Fibroblast of lung (primary cell): Measurements from ENCODE around the gene PPL. TPM values are rescaled to one million over a fixed set of nuclear protein-coding genes. Genes with fewer than 3 reads are reported as not detected.
"Not testable (repeated sequence)": the region's sequence is repeated elsewhere in the genome, so short reads cannot be mapped to it uniquely, and the experiment has no call there.

Source experiments
- DNase-seq, 2 donors: peaks; one replicate each; pipeline versions ENCODE4 v3.0.0 to v3.0.0-alpha.2; 2010; ENCODE audit warnings: low read depth in 2 of 2
- H2AFZ ChIP-seq: 2 replicates; pipeline ENCODE4 v1.5.1; 2012; ENCODE audit warnings: low read length, control low read depth, inconsistent platforms
- H3K27ac ChIP-seq: 2 replicates; pipeline ENCODE4 v1.5.1; 2011; ENCODE audit warnings: low read length, control low read depth; ENCODE audit not compliant: insufficient read depth
- H3K27me3 ChIP-seq: 2 replicates; pipeline ENCODE4 v1.5.1; 2011; ENCODE audit warnings: mild to moderate bottlenecking, low read length; ENCODE audit not compliant: control insufficient read depth, insufficient read depth
- H3K36me3 ChIP-seq: 2 replicates; pipeline ENCODE4 v1.5.1; 2011; ENCODE audit warnings: low read length; ENCODE audit not compliant: control insufficient read depth, insufficient read depth
- H3K4me1 ChIP-seq: 2 replicates; pipeline ENCODE4 v1.5.1; 2011; ENCODE audit warnings: low read length; ENCODE audit not compliant: control insufficient read depth, insufficient read depth; ENCODE audit errors: extremely low read depth
- H3K4me2 ChIP-seq: 2 replicates; pipeline ENCODE4 v1.5.1; 2011; ENCODE audit warnings: low read length, control low read depth; ENCODE audit not compliant: insufficient read depth; ENCODE audit errors: extremely low read depth
- H3K4me3 ChIP-seq, 4 experiments: fragments of 200-600 bp in 1 of 4; sonication (generic) in 1 of 4; replicated peaks in 1 of 4; 2 replicates each; pipeline ENCODE4 v1.5.1; 2011 to 2016; ENCODE audit warnings: low read length in 4 of 4, low read depth in 3 of 4, mild to moderate bottlenecking in 3 of 4, control low read depth in 2 of 4, inconsistent platforms in 1 of 4, mixed read lengths in 1 of 4; ENCODE audit not compliant: insufficient read depth in 1 of 4; ENCODE audit errors: control extremely low read depth in 1 of 4
- H3K79me2 ChIP-seq: 2 replicates; pipeline ENCODE4 v1.5.1; 2012; ENCODE audit warnings: mild to moderate bottlenecking, low read length, inconsistent platforms; ENCODE audit not compliant: control insufficient read depth, insufficient read depth
- H3K9ac ChIP-seq: 2 replicates; pipeline ENCODE4 v1.5.1; 2011; ENCODE audit warnings: mild to moderate bottlenecking, low read length, control low read depth; ENCODE audit not compliant: insufficient read depth
- H3K9me3 ChIP-seq: 2 replicates; pipeline ENCODE4 v1.5.1; 2012; ENCODE audit warnings: low read depth, low read length; ENCODE audit not compliant: control insufficient read depth, insufficient read depth
- H4K20me1 ChIP-seq: 2 replicates; pipeline ENCODE4 v1.5.1; 2011; ENCODE audit warnings: low read length; ENCODE audit not compliant: control insufficient read depth, insufficient read depth; ENCODE audit errors: extremely low read depth
- EZH2 ChIP-seq: IDR thresholded peaks from 2 replicates; pipeline ENCODE4 v1.5.1; 2012; ENCODE audit warnings: low read length, control low read depth, mild to moderate bottlenecking; ENCODE audit errors: missing control alignments
- polyA plus RNA-seq, 2 donors: library from polyadenylated mRNA; depleted of rRNA in 1 of 2; stranded (reverse) in 1 of 2; unstranded in 1 of 2; fragments of >200 nt; gene quantifications; 2 replicates each; pipeline ENCODE4 v1.2.1, GENCODE V29; 2011 to 2012; ENCODE audit warnings: missing spikeins in 1 of 2
- total RNA-seq: library from RNA; depleted of rRNA; stranded (reverse); fragments of >200 nt; gene quantifications from 2 replicates; pipeline ENCODE4 v1.2.1, GENCODE V29; 2014
- TF ChIP-seq, protein P1 (sequence below), 2 donors: IDR thresholded peaks in 1 of 2; conservative IDR thresholded peaks in 1 of 2; 1 replicate in 1 of 2; 2 replicates in 1 of 2; pipeline ENCODE4 v1.5.1; 2011 to 2012; ENCODE audit warnings: low read length in 2 of 2, control low read depth in 1 of 2, inconsistent platforms in 1 of 2, low read depth in 1 of 2, mild to moderate bottlenecking in 1 of 2

The PPL gene
- total and polyA plus RNA-seq, 2 donors (not counting 1 experiment from before 2014, with no cell fraction given) = 5.0 to 50.5 TPM

DNA sequence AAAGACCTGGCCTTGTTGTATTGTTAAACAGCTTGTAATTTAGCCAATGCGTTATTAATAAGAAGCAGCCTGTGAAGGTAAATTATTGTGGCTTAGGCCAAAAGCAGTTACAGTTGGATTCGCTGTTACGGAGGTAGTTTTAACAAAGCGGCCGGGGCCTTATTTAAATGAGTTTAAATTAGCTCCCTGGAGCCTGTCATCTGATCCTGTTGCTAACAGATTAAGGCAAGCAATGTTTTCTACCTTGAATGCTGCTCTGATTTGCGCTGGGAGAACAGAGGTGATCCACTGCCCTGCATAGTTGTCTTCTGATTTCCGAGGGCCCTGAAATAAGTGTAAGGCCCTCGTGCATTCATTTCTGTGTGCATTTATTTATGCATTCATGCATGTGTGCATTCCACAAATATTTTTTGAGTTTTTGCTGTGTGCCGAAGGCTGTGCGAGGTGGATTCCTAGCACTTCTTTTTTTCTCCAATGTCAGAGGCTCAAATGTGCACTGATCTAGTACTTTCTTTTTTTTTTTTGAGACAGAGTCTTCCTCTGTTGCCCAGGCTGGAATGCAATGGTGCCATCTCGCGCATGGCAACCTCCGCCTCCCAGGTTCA lies 32.0 kb upstream of the PPL start:
- Histone ChIP-seq H3K79me2 (no peaks in the 10 kb centered on the region), H4K20me1 (no peaks in the 10 kb centered on the region), H3K9me3 (no peaks in the 10 kb centered on the region), H2AFZ (no peak overlapping the region), H3K36me3 (no peaks in the 10 kb centered on the region), H3K27ac (no peak overlapping the region), H3K9ac (no peak overlapping the region), H3K4me3 (no peak overlapping the region), H3K27me3 (no peaks in the 10 kb centered on the region), H3K4me2 (no peak overlapping the region), H3K4me1 (no peaks in the 10 kb centered on the region)
- no peak for TF ChIP-seq EZH2
- TF ChIP-seq, protein P1, sequence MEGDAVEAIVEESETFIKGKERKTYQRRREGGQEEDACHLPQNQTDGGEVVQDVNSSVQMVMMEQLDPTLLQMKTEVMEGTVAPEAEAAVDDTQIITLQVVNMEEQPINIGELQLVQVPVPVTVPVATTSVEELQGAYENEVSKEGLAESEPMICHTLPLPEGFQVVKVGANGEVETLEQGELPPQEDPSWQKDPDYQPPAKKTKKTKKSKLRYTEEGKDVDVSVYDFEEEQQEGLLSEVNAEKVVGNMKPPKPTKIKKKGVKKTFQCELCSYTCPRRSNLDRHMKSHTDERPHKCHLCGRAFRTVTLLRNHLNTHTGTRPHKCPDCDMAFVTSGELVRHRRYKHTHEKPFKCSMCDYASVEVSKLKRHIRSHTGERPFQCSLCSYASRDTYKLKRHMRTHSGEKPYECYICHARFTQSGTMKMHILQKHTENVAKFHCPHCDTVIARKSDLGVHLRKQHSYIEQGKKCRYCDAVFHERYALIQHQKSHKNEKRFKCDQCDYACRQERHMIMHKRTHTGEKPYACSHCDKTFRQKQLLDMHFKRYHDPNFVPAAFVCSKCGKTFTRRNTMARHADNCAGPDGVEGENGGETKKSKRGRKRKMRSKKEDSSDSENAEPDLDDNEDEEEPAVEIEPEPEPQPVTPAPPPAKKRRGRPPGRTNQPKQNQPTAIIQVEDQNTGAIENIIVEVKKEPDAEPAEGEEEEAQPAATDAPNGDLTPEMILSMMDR (conservative IDR thresholded peaks at IDR 0.05 in 1 of 2, IDR thresholded peaks at IDR 0.05 in 1 of 2; ENCODE audit: low read depth in 1 of 2, low read length in 2 of 2) = no peak
- DNase-seq = no peak

DNA sequence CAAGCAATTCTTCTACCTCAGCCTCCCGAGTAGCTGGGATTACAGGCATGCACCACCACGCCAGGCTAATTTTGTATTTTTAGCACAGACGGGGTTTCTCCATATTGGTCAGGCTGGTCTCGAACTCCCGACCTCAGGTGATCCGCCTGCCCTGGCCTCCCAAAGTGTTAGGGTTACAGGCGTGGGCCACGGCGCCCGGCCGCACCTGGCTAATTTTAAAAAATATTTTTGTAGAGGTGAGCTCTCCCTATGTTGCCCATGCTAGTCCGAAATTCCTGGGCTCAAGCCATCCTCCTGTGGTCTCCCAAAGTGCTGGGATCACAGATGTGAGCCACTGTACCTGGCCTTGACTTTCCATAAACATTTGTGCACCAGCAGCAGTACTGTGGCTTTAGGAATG lies 31.3 kb upstream of the PPL start:
- H3K79me2 ChIP-seq, H3K4me3 ChIP-seq, H3K36me3 ChIP-seq, H3K9ac ChIP-seq, H4K20me1 ChIP-seq, H3K27me3 ChIP-seq, H2AFZ ChIP-seq, H3K9me3 ChIP-seq, DNase-seq, H3K4me2 ChIP-seq, H3K27ac ChIP-seq, H3K4me1 ChIP-seq: not testable (repeated sequence)

DNA sequence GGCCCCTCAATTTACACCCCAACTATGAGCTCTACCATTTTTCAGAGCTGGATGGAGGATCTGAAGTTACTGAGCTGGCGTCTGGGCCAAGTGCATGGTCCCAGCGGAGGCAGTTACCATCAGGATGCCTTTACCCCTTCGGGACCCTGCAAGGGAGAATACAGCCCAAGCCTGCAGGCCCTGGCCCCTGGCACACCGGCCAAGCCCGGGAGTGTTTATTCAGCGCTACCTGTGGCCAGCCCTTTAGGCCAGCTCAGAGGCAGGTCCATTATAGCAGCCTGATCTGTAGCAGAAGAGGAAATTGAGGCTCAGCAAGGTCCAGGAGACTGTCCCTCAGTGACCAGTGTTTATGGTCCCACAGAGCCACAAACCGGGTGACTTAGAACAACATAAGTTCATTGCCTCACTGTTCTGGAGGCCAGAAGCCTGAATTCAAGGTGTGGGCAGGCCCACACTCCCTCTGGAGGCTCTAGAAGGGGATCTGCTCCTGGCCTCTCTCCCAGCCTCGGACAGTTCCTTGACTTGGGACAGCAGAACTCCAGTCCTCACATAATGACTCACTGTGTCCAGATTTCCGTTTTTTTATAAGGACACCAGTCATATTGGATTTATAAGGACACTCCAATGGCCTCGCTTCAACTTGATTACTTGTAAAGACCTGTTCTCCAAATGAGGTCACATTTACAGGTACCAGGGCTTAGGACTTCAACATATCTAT lies 29.9 kb upstream of the PPL start:
- no peak overlapping the region for H3K9ac ChIP-seq
- no peak for TF ChIP-seq EZH2
- TF ChIP-seq, protein P1 (conservative IDR thresholded peaks at IDR 0.05 in 1 of 2, IDR thresholded peaks at IDR 0.05 in 1 of 2; ENCODE audit: low read depth in 1 of 2, low read length in 2 of 2) = no peak
- no peak for DNase-seq
- no peaks in the 10 kb centered on the region for H4K20me1 ChIP-seq
- no peaks in the 10 kb centered on the region for H3K4me1 ChIP-seq
- H3K9me3 ChIP-seq = no peaks in the 10 kb centered on the region
- H2AFZ ChIP-seq = no peak overlapping the region
- no peaks in the 10 kb centered on the region for H3K27me3 ChIP-seq
- H3K27ac ChIP-seq = no peak overlapping the region
- no peaks in the 10 kb centered on the region for H3K79me2 ChIP-seq
- no peak overlapping the region for H3K4me2 ChIP-seq
- no peak overlapping the region for H3K4me3 ChIP-seq
- no peaks in the 10 kb centered on the region for H3K36me3 ChIP-seq

DNA sequence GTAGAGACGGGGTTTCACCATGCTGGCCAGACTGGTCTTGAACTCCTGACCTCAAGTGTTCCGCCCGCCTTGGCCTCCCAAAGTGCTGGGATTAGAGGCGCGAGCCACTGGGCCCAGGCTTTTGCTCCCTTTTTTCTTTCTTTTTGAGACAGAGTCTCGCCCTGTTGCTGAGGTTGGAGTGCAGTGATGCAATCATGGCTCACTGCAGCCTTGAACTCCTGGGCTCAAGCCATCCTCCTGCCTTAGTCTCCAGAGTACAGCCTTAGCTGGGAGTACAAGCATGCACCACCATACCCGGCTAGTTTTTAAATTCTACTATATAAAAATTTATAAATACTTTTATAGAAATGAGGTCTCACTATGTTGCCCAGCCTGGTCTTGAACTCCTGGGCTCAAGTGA lies 26.6 kb upstream of the PPL start:
- H3K9ac ChIP-seq, H3K4me1 ChIP-seq, H3K36me3 ChIP-seq, H3K9me3 ChIP-seq, H4K20me1 ChIP-seq, H3K27ac ChIP-seq, H3K4me2 ChIP-seq, H3K4me3 ChIP-seq, DNase-seq, H2AFZ ChIP-seq, H3K79me2 ChIP-seq, H3K27me3 ChIP-seq: not testable (repeated sequence)
